Large intestine (tissue), 3 donors: Measurements from ENCODE around the gene CA10. TPM values are rescaled to one million over a fixed set of nuclear protein-coding genes. Genes with fewer than 3 reads are reported as not detected.

Source experiments
- DNase-seq, 2 donors: peaks; one replicate each; pipeline versions ENCODE4 v3.0.0 to v3.0.0-alpha.2; 2013
- H3K27ac ChIP-seq: one replicate; pipeline ENCODE4 v1.5.1; 2013; ENCODE audit warnings: low read length
- H3K27me3 ChIP-seq: 2 replicates; pipeline ENCODE4 v1.6.1; 2013; ENCODE audit warnings: low read length; ENCODE audit not compliant: control insufficient read depth, insufficient read depth
- H3K36me3 ChIP-seq: 2 replicates; pipeline ENCODE4 v1.6.1; 2013; ENCODE audit warnings: low read length; ENCODE audit not compliant: control insufficient read depth, insufficient read depth
- H3K4me1 ChIP-seq: one replicate; pipeline ENCODE4 v1.6.1; 2013; ENCODE audit warnings: low read length; ENCODE audit not compliant: control insufficient read depth, insufficient read depth
- H3K4me3 ChIP-seq: one replicate; pipeline ENCODE4 v1.5.1; 2013; ENCODE audit warnings: low read length
- H3K9me3 ChIP-seq: one replicate; pipeline ENCODE4 v1.6.1; 2013; ENCODE audit warnings: mild to moderate bottlenecking, low read depth, low read length, moderate library complexity; ENCODE audit not compliant: control insufficient read depth
- WGBS: methylation state at CpG from one replicate; pipeline ENCODE4 v1.1.5; 2013; ENCODE audit warnings: low lambda C conversion rate; ENCODE audit not compliant: insufficient coverage; 5-methylcytosine and 5-hydroxymethylcytosine counted together
- polyA plus RNA-seq: library from polyadenylated mRNA; unstranded; fragments of 120-200 nt; gene quantifications from one replicate; pipeline ENCODE4 v1.2.1, GENCODE V29; 2013

Gene CA10
- polyA plus RNA-seq, 1 donor, result 1.2 TPM

DNA sequence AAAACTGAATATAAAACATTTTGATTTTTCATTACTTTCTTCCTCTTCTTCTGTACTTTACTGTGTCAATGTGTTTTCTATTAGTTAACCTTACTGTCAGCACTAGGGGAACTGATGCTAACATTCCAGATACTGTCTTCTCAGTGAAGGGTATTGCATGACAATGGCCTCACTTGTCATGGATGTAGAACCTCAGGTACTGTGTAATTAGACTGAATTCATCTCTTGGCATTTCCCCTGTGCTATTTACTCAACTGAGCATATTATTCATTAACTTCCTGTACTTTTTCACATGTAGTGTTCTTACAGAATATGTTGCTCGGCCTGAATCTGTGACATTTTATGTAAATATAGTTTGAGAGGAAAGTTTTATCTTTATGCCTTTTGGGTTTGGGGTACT lies 237.0 kb downstream of the CA10 start:
- H3K4me1 ChIP-seq, result no peaks in the 10 kb centered on the region
- H3K4me3 ChIP-seq, result no peak overlapping the region
- 67% methylated on average over 1 of the region's 1 CpG for WGBS
- no peaks in the 10 kb centered on the region for H3K27me3 ChIP-seq
- DNase-seq, result no peak
- no peaks in the 10 kb centered on the region for H3K9me3 ChIP-seq
- H3K27ac ChIP-seq, result no peak overlapping the region
- no peaks in the 10 kb centered on the region for H3K36me3 ChIP-seq

DNA sequence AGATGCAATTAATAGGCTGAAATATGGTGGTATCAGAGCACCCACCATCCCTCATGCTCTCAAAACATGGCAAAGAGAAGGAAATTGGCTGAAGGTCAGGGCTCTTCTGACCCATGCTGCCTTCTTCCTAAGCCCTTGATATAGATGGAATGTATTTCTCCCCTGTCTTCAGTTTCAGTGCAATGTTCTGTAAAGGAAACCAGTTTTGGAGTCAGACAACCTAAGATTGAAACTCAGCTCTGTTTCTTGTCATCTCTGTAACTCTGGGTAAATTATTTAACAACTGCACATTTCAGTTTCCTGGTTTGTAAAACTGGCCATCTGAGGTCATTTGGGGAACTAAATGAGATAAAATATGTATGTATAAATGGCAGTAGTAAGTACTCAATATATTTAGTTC lies 243.9 kb downstream of the CA10 start:
- DNase-seq, result no peak
- Histone ChIP-seq H3K27ac (no peak overlapping the region), H3K4me3 (no peak overlapping the region), H3K36me3 (no peaks in the 10 kb centered on the region), H3K9me3 (no peaks in the 10 kb centered on the region), H3K27me3 (no peaks in the 10 kb centered on the region), H3K4me1 (no peaks in the 10 kb centered on the region)

DNA sequence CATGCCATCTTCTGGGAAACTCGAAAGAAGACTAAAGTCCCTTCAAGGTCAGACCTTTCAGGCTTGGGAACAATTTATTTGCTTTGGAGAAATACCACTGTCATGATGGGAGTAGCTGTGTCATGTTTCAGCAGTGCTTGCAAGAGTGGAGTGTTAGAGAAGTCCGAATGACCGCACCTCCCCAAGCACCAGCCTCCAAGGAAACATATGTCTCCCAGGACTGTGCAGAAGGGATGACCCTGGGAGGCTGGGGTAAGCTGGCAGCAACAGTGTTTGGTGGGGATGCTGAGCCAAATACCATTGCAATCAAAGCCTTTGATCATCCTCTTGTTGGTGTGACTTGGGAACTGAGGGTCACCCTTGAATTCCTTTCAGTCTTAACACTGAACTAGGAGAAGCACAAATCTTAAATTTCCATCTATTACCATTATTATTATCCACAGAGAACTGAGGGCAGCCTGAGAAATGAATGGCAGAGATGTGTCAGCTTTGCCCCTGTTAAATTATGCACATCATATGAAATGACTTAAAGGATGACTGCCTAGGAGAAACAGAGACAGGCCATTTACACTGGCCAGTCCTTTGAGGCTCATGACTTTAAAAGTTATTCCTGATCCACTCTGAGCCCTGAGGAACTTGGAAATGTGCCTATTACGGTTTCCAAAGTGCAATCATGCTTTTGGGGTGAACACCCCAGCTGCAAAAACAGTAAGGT lies 244.9 kb downstream of the CA10 start:
- Histone ChIP-seq H3K9me3 (no peaks in the 10 kb centered on the region), H3K27ac (no peak overlapping the region), H3K36me3 (no peaks in the 10 kb centered on the region), H3K27me3 (no peaks in the 10 kb centered on the region), H3K4me3 (no peak overlapping the region), H3K4me1 (no peaks in the 10 kb centered on the region)
- DNase-seq, result no peak
- no CpG with 5 or more reads among the region's 4 CpGs for WGBS

DNA sequence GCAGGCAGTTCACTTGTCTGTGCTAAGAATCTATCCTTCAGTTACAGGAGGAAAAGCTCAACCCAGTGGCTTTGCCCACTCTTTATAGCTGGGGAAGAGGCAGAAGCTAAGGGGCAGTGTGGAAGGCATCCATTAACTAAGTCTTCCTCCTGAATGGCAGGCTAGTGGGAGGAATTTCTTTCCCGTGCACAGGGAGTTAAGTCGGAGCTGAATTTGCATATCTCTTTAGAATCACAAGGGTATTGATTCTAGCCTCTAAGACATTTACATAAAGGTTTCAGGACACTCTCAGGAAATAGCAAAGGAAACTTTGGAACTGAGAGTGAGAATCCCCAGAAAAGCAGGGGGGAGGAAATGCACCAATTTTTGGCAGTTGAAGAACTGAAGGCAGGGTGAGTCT lies 245.6 kb downstream of the CA10 start:
- Histone ChIP-seq H3K4me1 (no peaks in the 10 kb centered on the region), H3K36me3 (no peaks in the 10 kb centered on the region), H3K9me3 (no peaks in the 10 kb centered on the region), H3K4me3 (no peak overlapping the region), H3K27me3 (no peaks in the 10 kb centered on the region), H3K27ac (no peak overlapping the region)
- no peak for DNase-seq
- WGBS, result no CpG with 5 or more reads among the region's 2 CpGs

DNA sequence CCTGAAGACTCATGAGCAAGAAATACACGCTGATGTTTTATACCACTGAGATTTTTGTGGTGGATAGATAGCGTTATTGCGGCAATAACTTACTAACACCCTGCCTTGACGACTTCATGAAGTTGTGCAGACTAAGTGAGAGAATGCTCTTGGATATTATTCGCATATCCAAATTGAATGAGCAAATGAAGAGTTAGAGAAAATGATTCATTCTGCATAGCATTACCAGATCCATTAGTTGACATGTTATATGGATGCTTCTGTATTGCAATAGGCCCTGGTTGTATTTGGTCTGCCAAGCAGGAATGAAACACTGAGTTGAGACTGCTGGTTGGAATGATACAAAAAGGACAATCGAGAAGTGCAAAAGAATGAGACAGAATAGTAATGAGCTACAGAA lies 247.3 kb downstream of the CA10 start:
- WGBS, result 100% methylated on average over 2 of the region's 6 CpGs

DNA sequence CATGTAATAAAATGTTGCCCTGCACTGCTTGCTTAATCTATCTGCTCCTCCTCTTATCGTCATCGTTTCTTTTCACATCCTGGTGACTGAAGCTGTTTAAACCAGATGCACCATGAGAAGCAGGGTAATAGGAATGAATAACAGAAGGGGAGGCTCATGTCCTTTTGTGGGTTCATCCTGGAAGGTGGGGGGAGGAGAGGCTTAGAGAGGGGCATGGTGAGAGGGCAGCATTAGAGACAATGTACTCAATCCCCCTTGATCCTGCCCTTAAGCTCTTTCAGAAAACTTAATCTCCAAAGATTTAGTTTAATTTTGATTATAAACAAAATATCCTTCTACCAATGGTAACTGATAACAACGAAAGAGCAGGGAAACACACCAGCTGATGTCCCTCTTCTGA lies 248.5 kb downstream of the CA10 start:
- WGBS, result 74% methylated on average over 3 of the region's 3 CpGs
- Histone ChIP-seq H3K4me3 (no peak overlapping the region), H3K27me3 (no peaks in the 10 kb centered on the region), H3K4me1 (no peaks in the 10 kb centered on the region), H3K27ac (no peak overlapping the region), H3K36me3 (no peaks in the 10 kb centered on the region), H3K9me3 (no peaks in the 10 kb centered on the region)
- DNase-seq, result no peak

More for the DNA sequence above, 247.3 kb downstream of the CA10 start:
- no peaks in the 10 kb centered on the region for H3K9me3 ChIP-seq
- no peak for DNase-seq
- H3K4me3 ChIP-seq, result no peak overlapping the region
- no peaks in the 10 kb centered on the region for H3K27me3 ChIP-seq
- H3K27ac ChIP-seq, result no peak overlapping the region
- H3K36me3 ChIP-seq, result no peaks in the 10 kb centered on the region
- H3K4me1 ChIP-seq, result no peaks in the 10 kb centered on the region

DNA sequence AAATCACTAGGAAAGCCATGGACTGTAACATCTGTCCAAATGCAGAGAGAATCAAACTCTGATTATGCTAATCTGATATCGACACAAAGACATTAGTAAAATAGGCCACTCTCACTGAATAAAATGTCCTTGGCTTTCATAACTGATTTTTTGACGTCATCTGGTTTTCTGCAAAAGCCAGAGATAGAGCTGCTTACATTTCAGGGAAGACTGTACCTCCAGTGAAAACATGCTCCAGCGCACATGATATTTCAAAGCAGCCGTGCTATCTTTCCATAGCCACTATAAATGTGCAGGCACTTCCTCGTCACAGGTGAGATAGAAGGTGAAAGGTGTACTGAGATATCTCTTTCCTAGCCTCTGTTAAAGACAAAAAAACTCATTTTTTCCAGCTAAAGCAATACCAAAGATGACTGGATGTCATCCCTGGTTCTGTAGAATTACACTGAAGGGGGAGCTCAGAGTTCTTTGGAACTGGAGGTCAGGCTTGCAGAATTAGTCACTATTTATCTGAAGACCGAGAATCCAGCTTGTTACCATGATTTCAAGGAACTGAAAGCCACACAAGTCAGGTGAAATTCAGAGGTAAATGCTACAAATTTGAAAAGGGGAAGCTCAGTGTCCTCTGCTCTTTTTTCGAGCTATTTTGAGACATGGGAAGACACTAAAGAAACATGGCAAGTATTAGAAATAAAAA lies 249.5 kb downstream of the CA10 start:
- Histone ChIP-seq H3K4me1 (no peaks in the 10 kb centered on the region), H3K27ac (no peak overlapping the region), H3K4me3 (no peak overlapping the region), H3K9me3 (no peaks in the 10 kb centered on the region), H3K27me3 (no peaks in the 10 kb centered on the region), H3K36me3 (no peaks in the 10 kb centered on the region)
- DNase-seq, result no peak
- 90% methylated on average over 2 of the region's 7 CpGs for WGBS

DNA sequence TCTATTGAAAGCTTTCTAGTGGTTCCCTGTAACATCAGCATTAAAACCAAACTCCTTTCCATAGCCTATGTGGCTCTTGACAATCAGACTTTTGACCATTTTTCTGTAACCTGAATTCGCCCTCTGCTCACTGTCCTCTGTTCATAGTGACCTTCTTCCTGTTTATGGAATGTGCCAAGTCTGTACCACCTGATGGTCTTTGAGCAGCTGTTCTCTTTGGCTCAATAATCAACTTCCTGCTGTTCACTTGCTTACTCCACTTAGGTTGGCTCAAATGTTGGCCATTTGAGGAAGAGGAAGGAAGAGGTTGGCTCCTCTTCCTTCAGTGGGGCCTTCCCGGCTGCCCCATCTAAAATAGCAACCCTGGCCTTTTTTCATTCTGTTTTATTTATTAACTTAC lies 251.5 kb downstream of the CA10 start:
- no peak overlapping the region for H3K27ac ChIP-seq
- 100% methylated on average over 1 of the region's 2 CpGs for WGBS
- no peaks in the 10 kb centered on the region for H3K4me1 ChIP-seq
- no peaks in the 10 kb centered on the region for H3K27me3 ChIP-seq
- no peaks in the 10 kb centered on the region for H3K9me3 ChIP-seq
- H3K4me3 ChIP-seq, result no peak overlapping the region
- no peak for DNase-seq
- no peaks in the 10 kb centered on the region for H3K36me3 ChIP-seq

DNA sequence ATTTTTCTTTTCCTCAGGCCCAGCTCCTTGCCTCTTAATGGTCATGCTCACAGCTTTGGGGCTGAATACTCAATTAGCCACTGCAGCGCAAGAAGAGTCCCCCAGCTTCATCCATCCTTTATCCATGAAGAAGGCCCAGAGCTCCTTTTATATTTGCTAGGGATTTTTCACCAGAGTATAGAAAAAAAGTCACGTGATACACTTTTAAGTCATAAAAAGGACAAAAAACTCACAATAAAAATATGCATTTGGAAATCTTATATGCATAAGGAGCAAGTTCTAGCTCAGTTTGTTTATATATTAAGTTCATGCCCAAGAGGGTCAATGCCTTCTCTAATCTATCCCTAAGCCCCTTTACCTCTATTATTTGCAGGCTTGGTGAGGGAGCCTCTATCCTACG lies 254.1 kb downstream of the CA10 start:
- H3K9me3 ChIP-seq, result no peaks in the 10 kb centered on the region
- H3K4me3 ChIP-seq, result no peak overlapping the region
- H3K27me3 ChIP-seq, result no peaks in the 10 kb centered on the region
- no peaks in the 10 kb centered on the region for H3K36me3 ChIP-seq
- DNase-seq, result no peak
- H3K4me1 ChIP-seq, result no peaks in the 10 kb centered on the region
- no peak overlapping the region for H3K27ac ChIP-seq
- no CpG with 5 or more reads among the region's 3 CpGs for WGBS

DNA sequence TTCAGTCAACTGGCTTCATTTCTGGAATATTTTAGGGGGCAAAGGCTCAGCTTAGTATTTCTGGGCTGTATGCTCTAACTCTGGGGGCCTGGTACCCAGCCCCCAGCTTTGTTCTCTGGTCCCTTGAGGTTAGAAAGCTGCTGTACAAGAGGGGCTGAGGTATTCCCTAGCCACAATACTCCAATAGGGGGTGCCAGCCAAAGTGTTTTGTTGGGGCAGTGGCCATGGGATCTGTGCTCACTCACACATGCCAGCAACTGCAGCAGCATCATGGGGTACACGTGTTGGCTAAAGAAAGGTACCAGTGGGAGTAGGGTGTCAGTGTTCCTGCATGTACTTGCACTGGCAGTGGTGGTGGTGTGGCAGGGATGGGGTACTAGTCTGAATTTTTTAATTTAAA lies 257.3 kb downstream of the CA10 start:
- no peak for DNase-seq
- Histone ChIP-seq H3K36me3 (no peaks in the 10 kb centered on the region), H3K27me3 (no peaks in the 10 kb centered on the region), H3K27ac (no peak overlapping the region), H3K4me3 (no peak overlapping the region), H3K9me3 (no peaks in the 10 kb centered on the region), H3K4me1 (no peaks in the 10 kb centered on the region)
- WGBS, result no CpG with 5 or more reads among the region's 1 CpG

DNA sequence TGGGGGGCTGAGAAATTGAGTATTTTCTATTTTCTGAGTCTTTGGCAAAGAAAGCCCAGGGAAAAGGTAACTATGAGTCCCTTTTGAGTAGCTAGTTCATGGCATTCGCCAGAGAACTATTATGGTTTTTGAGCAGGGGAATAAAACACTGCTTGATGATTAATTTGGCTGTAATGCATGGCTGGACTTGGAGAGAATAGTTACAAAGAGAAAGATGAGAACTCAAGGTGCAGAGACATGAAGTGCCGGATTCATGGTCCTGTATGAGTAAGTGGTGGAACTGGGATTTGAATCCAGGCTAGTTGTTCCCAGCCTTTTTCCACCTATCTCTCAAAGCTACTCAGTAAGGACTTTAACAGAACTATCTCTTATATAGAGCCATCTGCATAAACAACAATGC lies 266.6 kb downstream of the CA10 start:
- no peak overlapping the region for H3K4me3 ChIP-seq
- H3K27me3 ChIP-seq, result no peaks in the 10 kb centered on the region
- H3K27ac ChIP-seq, result no peak overlapping the region
- H3K9me3 ChIP-seq, result no peaks in the 10 kb centered on the region
- no peak for DNase-seq
- WGBS, result 100% methylated on average over 1 of the region's 2 CpGs
- no peaks in the 10 kb centered on the region for H3K36me3 ChIP-seq
- H3K4me1 ChIP-seq, result no peaks in the 10 kb centered on the region
